BE2C (cell line): ENCODE measurements around the gene LAMA5.

Experiments used
- DNase-seq: peaks from one replicate; pipeline ENCODE4 v3.0.0-alpha.2; 2020
- H3K27me3 ChIP-seq: fragments of 250-450 bp; sonication (Bioruptor Pico); 2 replicates; pipeline ENCODE4 v1.5.1; 2020; ENCODE audit warnings: mild to moderate bottlenecking
- H3K36me3 ChIP-seq: fragments of 250-450 bp; sonication (Bioruptor Pico); 2 replicates; pipeline ENCODE4 v1.5.1; 2020; ENCODE audit warnings: mild to moderate bottlenecking
- H3K4me1 ChIP-seq: fragments of 250-450 bp; sonication (Bioruptor Pico); 2 replicates; pipeline ENCODE4 v1.5.1; 2020
- H3K4me3 ChIP-seq: 2 replicates; pipeline ENCODE4 v1.5.1; 2011; ENCODE audit warnings: low read depth, low read length
- H3K9me3 ChIP-seq: fragments of 250-450 bp; sonication (Bioruptor Pico); 2 replicates; pipeline ENCODE4 v1.5.1; 2020
- CTCF ChIP-seq: IDR thresholded peaks from 2 replicates; pipeline ENCODE4 v1.5.1; 2012; ENCODE audit warnings: mild to moderate bottlenecking, low read depth, low read length

The LAMA5 gene

GRCh38 chr20:62317167-62317655 lies 49.9 kb downstream of the LAMA5 start:
- Histone ChIP-seq H3K27me3 (no peaks in the 10 kb centered on the region), H3K36me3 (no peaks in the 10 kb centered on the region; the same call in 1 of the 2 replicates), H3K9me3 (no peaks in the 10 kb centered on the region; the same call in 1 of the 2 replicates), H3K4me3 (no peak overlapping the region), H3K4me1 (no peaks in the 10 kb centered on the region)
- no peak for DNase-seq
- TF ChIP-seq CTCF = no peak

DNA sequence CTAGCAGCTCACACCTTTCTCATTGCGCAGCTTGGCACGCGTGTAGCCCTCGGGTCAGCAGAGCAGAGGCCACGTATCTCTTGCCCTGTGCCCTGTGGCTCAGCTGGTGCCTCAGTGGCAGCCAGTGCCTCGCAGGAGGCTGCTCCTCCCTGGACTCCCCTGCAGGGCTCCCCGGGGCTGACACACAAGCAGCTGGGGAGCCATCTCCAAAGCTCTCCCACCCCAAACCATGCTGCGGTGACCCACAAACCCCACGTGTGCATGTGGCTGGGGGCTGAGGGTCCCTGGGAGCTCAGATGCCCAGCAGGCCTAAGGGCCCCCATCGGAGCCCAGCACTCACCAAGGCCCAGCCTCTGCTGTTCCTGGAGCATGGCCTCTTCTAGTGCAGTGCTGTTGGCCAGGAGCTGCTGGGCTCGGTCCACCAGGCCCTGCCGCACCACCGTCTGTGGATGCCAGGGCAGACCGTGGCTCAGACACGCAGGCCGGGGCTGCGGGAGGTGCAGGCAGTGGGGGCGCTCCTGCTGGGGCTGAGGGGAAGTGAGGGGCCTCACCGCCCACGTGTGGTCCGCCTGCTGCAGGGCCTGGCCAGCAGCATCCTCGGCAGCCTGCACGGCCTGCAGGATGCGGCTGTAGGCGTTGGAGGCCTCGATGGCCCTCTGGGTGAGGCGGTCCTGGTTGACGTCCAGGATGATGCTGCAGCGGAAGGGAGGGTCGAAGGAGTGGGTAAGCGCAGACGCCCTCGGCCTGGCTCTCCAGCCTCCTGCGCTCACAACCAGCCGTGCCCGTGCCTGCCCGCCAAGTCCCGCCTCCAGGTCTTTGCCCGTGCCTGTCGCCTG lies 50.6 kb downstream of the LAMA5 start:
- Histone ChIP-seq H3K4me1 (no peaks in the 10 kb centered on the region), H3K36me3 (no peaks in the 10 kb centered on the region; the same call in 1 of the 2 replicates)
- DNase-seq = no peak

GRCh38 chr20:62315773-62316172 lies 51.3 kb downstream of the LAMA5 start:
- Histone ChIP-seq H3K27me3 (no peaks in the 10 kb centered on the region), H3K36me3 (no peaks in the 10 kb centered on the region; the same call in 1 of the 2 replicates), H3K4me1 (no peaks in the 10 kb centered on the region), H3K4me3 (no peak overlapping the region), H3K9me3 (no peaks in the 10 kb centered on the region; the same call in 1 of the 2 replicates)
- DNase-seq = no peak
- no peak for TF ChIP-seq CTCF

More for the DNA sequence above, 50.6 kb downstream of the LAMA5 start:
- TF ChIP-seq CTCF = no peak
- Histone ChIP-seq H3K4me3 (no peak overlapping the region), H3K27me3 (no peaks in the 10 kb centered on the region), H3K9me3 (no peaks in the 10 kb centered on the region; the same call in 1 of the 2 replicates)

- no peaks in the 10 kb centered on the region for H3K9me3 ChIP-seq
- H3K4me3 ChIP-seq = no peak overlapping the region
- no peaks in the 10 kb centered on the region for H3K27me3 ChIP-seq
- no peaks in the 10 kb centered on the region for H3K4me1 ChIP-seq
- H3K36me3 ChIP-seq = no peaks in the 10 kb centered on the region; the same call in 1 of the 2 replicates
- DNase-seq = no peak
- TF ChIP-seq CTCF = no peak
Measured at GRCh38 chr20:62314711-62315302, 52.3 kb downstream of the LAMA5 start.

- H3K4me3 ChIP-seq = no peak overlapping the region
- H3K4me1 ChIP-seq = no peaks in the 10 kb centered on the region
- no peak for DNase-seq
- H3K9me3 ChIP-seq = no peaks in the 10 kb centered on the region
- TF ChIP-seq CTCF = no peak
- H3K27me3 ChIP-seq = no peaks in the 10 kb centered on the region
- H3K36me3 ChIP-seq = no peaks in the 10 kb centered on the region; the same call in 1 of the 2 replicates
Measured at GRCh38 chr20:62314339-62314638, 52.8 kb downstream of the LAMA5 start.
